GM18858 (cell line): Measurements from ENCODE around the gene NFATC1.
A peak's percentile ranks its signal among the peaks of the same experiment; 100 is the strongest.

Source experiments
- ATAC-seq: cut with Tn5 transposase; IDR thresholded peaks from one replicate; pipeline ENCODE4 v1.9.1; 2021; ENCODE audit not compliant: unreplicated experiment

The NFATC1 gene

GRCh38 chr18:79395761-79396404 lies at the start of gene NFATC1:
NFATC1 (plus strand) TSS chr18:79395930; CDS start chr18:79396225, 295 bp downstream.
- no peak for ATAC-seq

- ATAC-seq = no peak
These were observed 49.7 kb upstream of the NFATC1 start for GRCh38 chr18:79345981-79346380.

GRCh38 chr18:79348066-79348465 lies 47.7 kb upstream of the NFATC1 start:
- no peak for ATAC-seq

- no peak for ATAC-seq
These were observed 43.3 kb upstream of the NFATC1 start for GRCh38 chr18:79352432-79352831.

GRCh38 chr18:79353267-79353666 lies 42.5 kb upstream of the NFATC1 start:
- ATAC-seq = no peak

GRCh38 chr18:79354350-79354749 lies 41.4 kb upstream of the NFATC1 start:
- ATAC-seq = no peak

GRCh38 chr18:79355433-79356335 lies 40.0 kb upstream of the NFATC1 start:
- ATAC-seq = peak; percentile 16

- peak; percentile 93 for ATAC-seq
These were observed 39.3 kb upstream of the NFATC1 start for GRCh38 chr18:79356435-79356834.

- ATAC-seq = no peak
These were observed 34.8 kb upstream of the NFATC1 start for GRCh38 chr18:79360933-79361332.

GRCh38 chr18:79361766-79362522 lies 33.8 kb upstream of the NFATC1 start:
- no peak for ATAC-seq

- no peak for ATAC-seq
These were observed 30.0 kb upstream of the NFATC1 start for GRCh38 chr18:79365701-79366100.

- ATAC-seq = no peak
These were observed 29.3 kb upstream of the NFATC1 start for GRCh38 chr18:79366177-79367094.

GRCh38 chr18:79367480-79367879 lies 28.2 kb upstream of the NFATC1 start:
- ATAC-seq = no peak

- no peak for ATAC-seq
These were observed 27.7 kb upstream of the NFATC1 start for GRCh38 chr18:79367989-79368388.

- ATAC-seq = no peak
These were observed 27.0 kb upstream of the NFATC1 start for GRCh38 chr18:79368681-79369080.

GRCh38 chr18:79371561-79372121 lies 24.1 kb upstream of the NFATC1 start:
- peak; percentile 35 for ATAC-seq

GRCh38 chr18:79372461-79372860 lies 23.3 kb upstream of the NFATC1 start:
- ATAC-seq = no peak

GRCh38 chr18:79372991-79373390 lies 22.7 kb upstream of the NFATC1 start:
- ATAC-seq = no peak

GRCh38 chr18:79373736-79374135 lies 22.0 kb upstream of the NFATC1 start:
- ATAC-seq = no peak
